SU-DHL-6 (cell line): ENCODE results near the gene NTM.

ENCODE experiments used
- H2AFZ ChIP-seq: fragments of 200-600 bp; sonication (generic); 2 replicates; pipeline ENCODE4 v1.6.1; 2014; ENCODE audit warnings: low read depth, mild to moderate bottlenecking, moderate library complexity, mixed read lengths, antibody characterized with exemption, low read length; ENCODE audit not compliant: severe bottlenecking
- H3F3A ChIP-seq: fragments of 200-600 bp; shearing (Covaris generic); 2 replicates; pipeline ENCODE4 v1.6.0; 2016; ENCODE audit warnings: antibody characterized with exemption, mild to moderate bottlenecking; ENCODE audit not compliant: insufficient read depth
- H3K27ac ChIP-seq: fragments of 200-600 bp; sonication (generic); 2 replicates; pipeline ENCODE4 v1.5.1; 2016; ENCODE audit warnings: low read depth, mild to moderate bottlenecking, low read length, moderate library complexity, mixed read lengths
- H3K27me3 ChIP-seq: fragments of 200-600 bp; sonication (generic), shearing (Covaris generic); 2 replicates; pipeline ENCODE4 v1.6.0; 2014; ENCODE audit warnings: mild to moderate bottlenecking, low read length
- H3K36me3 ChIP-seq: fragments of 200-600 bp; sonication (generic); 2 replicates; pipeline ENCODE4 v1.6.1; 2014; ENCODE audit warnings: mild to moderate bottlenecking, low read length, mixed read lengths
- H3K4me2 ChIP-seq: fragments of 300-600, 200-600 bp; shearing (Covaris generic), sonication (generic); 2 replicates; pipeline ENCODE4 v1.6.0; 2014; ENCODE audit warnings: low read length, low read depth, mild to moderate bottlenecking; ENCODE audit not compliant: poor library complexity, severe bottlenecking
- H3K4me3 ChIP-seq: fragments of 200-600 bp; sonication (generic); 2 replicates; pipeline ENCODE4 v1.5.1; 2014; ENCODE audit warnings: antibody characterized with exemption, low read length, mild to moderate bottlenecking, mixed read lengths; ENCODE audit not compliant: insufficient read depth, poor library complexity, severe bottlenecking
- H3K79me2 ChIP-seq: fragments of 200-600 bp; sonication (generic); 2 replicates; pipeline ENCODE4 v1.6.1; 2014; ENCODE audit warnings: mild to moderate bottlenecking, low read length, moderate library complexity; ENCODE audit not compliant: insufficient read depth
- H3K9ac ChIP-seq: fragments of 200-600 bp; sonication (generic); 2 replicates; pipeline ENCODE4 v1.7.0; 2014; ENCODE audit warnings: mild to moderate bottlenecking, low read length
- H3K9me2 ChIP-seq: fragments of 200-600 bp; sonication (generic); replicated peaks from 2 replicates; pipeline ENCODE4 v1.6.1; 2014; ENCODE audit warnings: low read length; ENCODE audit not compliant: insufficient read depth
- H3K9me3 ChIP-seq: fragments of 200-600 bp; sonication (generic); 2 replicates; pipeline ENCODE4 v1.6.1; 2014; ENCODE audit warnings: low read length, mixed read lengths; ENCODE audit not compliant: insufficient read depth
- H4K20me1 ChIP-seq: fragments of 200-600 bp; sonication (generic); 2 replicates; pipeline ENCODE4 v1.6.1; 2014; ENCODE audit warnings: low read depth, mild to moderate bottlenecking, antibody characterized with exemption, low read length, moderate library complexity, mixed read lengths
- CTCF ChIP-seq: fragments of 200-600 bp; sonication (generic); IDR thresholded peaks from one replicate; pipeline ENCODE4 v1.5.1; 2017; ENCODE audit warnings: antibody characterized with exemption, mild to moderate bottlenecking, low read length, moderate library complexity; ENCODE audit not compliant: insufficient read depth, poor library complexity, severe bottlenecking
- EZH2phosphoT487 ChIP-seq: fragments of 200-600 bp; sonication (generic), shearing (Covaris generic); conservative IDR thresholded peaks from 2 replicates; pipeline ENCODE4 v1.6.1; 2018; ENCODE audit warnings: mild to moderate bottlenecking, antibody characterized with exemption, low read length, moderate library complexity, mixed read lengths

The NTM gene

GRCh38 chr11:131982154-131982553 lies 611.7 kb downstream of the NTM start:
- Histone ChIP-seq H3K4me3 (no peak overlapping the region), H4K20me1 (no peaks in the 10 kb centered on the region), H3K36me3 (no peaks in the 10 kb centered on the region), H3K4me2 (no peak overlapping the region), H3K9me3 (no peaks in the 10 kb centered on the region), H3K27ac (no peak overlapping the region), H3K79me2 (no peaks in the 10 kb centered on the region), H3K9ac (no peak overlapping the region), H3F3A (no peaks in the 10 kb centered on the region), H3K9me2 (no peaks in the 10 kb centered on the region), H2AFZ (no peak overlapping the region), H3K27me3 (no peaks in the 10 kb centered on the region)
- no peak for TF ChIP-seq EZH2phosphoT487
- TF ChIP-seq CTCF: no peak

- H3K4me2 ChIP-seq: no peak overlapping the region
- H3F3A ChIP-seq: no peaks in the 10 kb centered on the region
- no peaks in the 10 kb centered on the region for H3K9me3 ChIP-seq
- H3K4me3 ChIP-seq: no peak overlapping the region
- no peaks in the 10 kb centered on the region for H4K20me1 ChIP-seq
- H3K27ac ChIP-seq: no peak overlapping the region
- TF ChIP-seq CTCF (no peak), EZH2phosphoT487 (no peak)
- no peaks in the 10 kb centered on the region for H3K27me3 ChIP-seq
- H3K9me2 ChIP-seq: no peaks in the 10 kb centered on the region
- H3K79me2 ChIP-seq: no peaks in the 10 kb centered on the region
- no peak overlapping the region for H2AFZ ChIP-seq
- no peak overlapping the region for H3K9ac ChIP-seq
- H3K36me3 ChIP-seq: no peaks in the 10 kb centered on the region
These were observed 615.5 kb downstream of the NTM start for GRCh38 chr11:131985846-131986301.

- no peak overlapping the region for H3K4me3 ChIP-seq
- H3K27me3 ChIP-seq: no peaks in the 10 kb centered on the region
- H3K9ac ChIP-seq: no peak overlapping the region
- no peak overlapping the region for H2AFZ ChIP-seq
- no peak overlapping the region for H3K27ac ChIP-seq
- no peaks in the 10 kb centered on the region for H3K36me3 ChIP-seq
- H3K79me2 ChIP-seq: no peaks in the 10 kb centered on the region
- TF ChIP-seq CTCF (no peak), EZH2phosphoT487 (no peak)
- H4K20me1 ChIP-seq: no peaks in the 10 kb centered on the region
- H3F3A ChIP-seq: no peaks in the 10 kb centered on the region
- no peak overlapping the region for H3K4me2 ChIP-seq
- H3K9me3 ChIP-seq: no peaks in the 10 kb centered on the region
- H3K9me2 ChIP-seq: no peaks in the 10 kb centered on the region
These were observed 617.3 kb downstream of the NTM start for GRCh38 chr11:131987703-131988102.

DNA sequence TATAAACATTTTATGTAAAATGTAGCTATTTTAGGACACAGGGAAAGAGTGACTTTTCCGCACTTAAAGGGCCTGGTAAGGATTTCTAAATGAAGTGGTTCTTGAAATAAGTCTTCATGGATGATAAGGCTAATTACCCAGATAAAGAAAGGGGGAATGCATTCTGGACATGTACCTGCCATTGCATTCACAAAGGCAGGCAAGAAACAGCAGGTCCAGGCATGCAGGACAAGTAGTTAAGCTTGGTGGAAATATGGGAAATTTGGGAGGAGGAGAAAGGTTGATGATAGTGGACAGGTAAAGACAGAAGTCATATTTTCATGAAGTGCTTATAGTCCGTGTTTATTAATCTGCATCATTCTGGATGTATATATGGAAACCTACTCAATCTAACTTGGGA lies 621.2 kb downstream of the NTM start:
- Histone ChIP-seq H4K20me1 (no peaks in the 10 kb centered on the region), H3K9me2 (no peaks in the 10 kb centered on the region), H3K36me3 (no peaks in the 10 kb centered on the region), H2AFZ (no peak overlapping the region), H3K79me2 (no peaks in the 10 kb centered on the region), H3K27ac (no peak overlapping the region), H3K27me3 (no peaks in the 10 kb centered on the region), H3F3A (no peaks in the 10 kb centered on the region), H3K4me2 (no peak overlapping the region), H3K9me3 (no peaks in the 10 kb centered on the region), H3K9ac (no peak overlapping the region), H3K4me3 (no peak overlapping the region)
- TF ChIP-seq CTCF: no peak
- no peak for TF ChIP-seq EZH2phosphoT487
